DMS53 treated with DMSO at 0.1 percent for 48 hours (cell line): Measurements from ENCODE around the gene TLE2.
A peak's percentile ranks its signal among the peaks of the same experiment; 100 is the strongest.

Source experiments
- DNase-seq: peaks from one replicate; lab custom pipeline; 2025; ENCODE audit not compliant: unreplicated experiment; lab: John Stamatoyannopoulos, UW

The TLE2 gene

GRCh38 chr19:2962018-2962670 lies 66.9 kb downstream of the TLE2 start:
- DNase-seq: peak; percentile 32

- DNase-seq: no peak
Observed at GRCh38 chr19:2960120-2960519, 69.0 kb downstream of the TLE2 start.

GRCh38 chr19:2957160-2957559 lies 71.9 kb downstream of the TLE2 start:
- DNase-seq: no peak

- peak; percentile 27 for DNase-seq
Observed at GRCh38 chr19:2952953-2953481, 76.1 kb downstream of the TLE2 start.

GRCh38 chr19:2950286-2951124 lies 78.6 kb downstream of the TLE2 start:
- DNase-seq: peak; percentile 95

GRCh38 chr19:2949939-2950285 lies 79.2 kb downstream of the TLE2 start:
- no peak for DNase-seq
